ENCODE results near the gene NEMP2.
A peak's percentile ranks its signal among the peaks of the same experiment; 100 is the strongest.

The NEMP2 gene

GRCh38 chr2:190554357-190555006 is 20.0 kb upstream of the NEMP2 start:
- DNase-seq (ENCODE audit: low read depth in 2 of 2): no peak

GRCh38 chr2:190553254-190553653 is 18.7 kb upstream of the NEMP2 start:
- DNase-seq (ENCODE audit: low read depth in 2 of 2): no peak

DNA sequence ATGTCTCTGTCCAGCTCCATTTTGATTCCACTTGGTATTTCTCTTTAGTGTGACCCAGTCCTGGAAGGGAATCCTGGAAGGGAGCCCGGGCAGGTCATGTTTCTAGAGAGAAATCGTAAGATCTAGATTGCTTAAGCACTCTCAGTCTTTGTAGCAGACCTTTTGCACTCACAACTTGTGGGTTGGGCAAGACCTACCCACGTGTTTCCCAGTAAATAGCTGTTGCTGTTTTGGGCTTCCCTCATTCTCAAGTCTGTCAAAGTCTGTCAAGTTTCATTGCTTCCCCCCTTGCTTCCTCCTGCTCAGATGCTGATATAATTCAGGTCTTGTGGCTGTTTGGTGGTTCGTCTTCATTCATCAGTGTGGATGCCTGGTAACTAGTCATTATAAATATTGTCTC is 17.4 kb upstream of the NEMP2 start:
- no peak for DNase-seq (ENCODE audit: low read depth in 2 of 2)

DNA sequence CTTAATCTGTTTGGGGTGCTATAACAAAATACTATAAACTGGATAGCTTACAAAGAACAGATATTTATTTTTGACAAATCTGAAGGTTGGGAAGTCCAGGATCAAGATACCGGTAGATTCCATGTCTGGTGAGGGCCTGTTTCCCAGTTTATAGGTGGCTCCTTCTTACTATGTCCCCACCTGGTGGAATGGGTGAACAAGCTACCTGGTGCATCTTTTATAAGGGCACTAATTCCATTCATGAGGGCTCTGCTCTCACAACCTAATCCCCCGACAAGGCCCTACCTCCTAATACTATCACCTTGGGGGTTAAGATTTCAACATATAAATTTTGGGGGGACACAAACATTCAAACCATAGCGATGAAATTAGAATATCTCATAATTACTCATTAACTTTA is 15.6 kb upstream of the NEMP2 start:
- DNase-seq (ENCODE audit: low read depth in 2 of 2): no peak

DNA sequence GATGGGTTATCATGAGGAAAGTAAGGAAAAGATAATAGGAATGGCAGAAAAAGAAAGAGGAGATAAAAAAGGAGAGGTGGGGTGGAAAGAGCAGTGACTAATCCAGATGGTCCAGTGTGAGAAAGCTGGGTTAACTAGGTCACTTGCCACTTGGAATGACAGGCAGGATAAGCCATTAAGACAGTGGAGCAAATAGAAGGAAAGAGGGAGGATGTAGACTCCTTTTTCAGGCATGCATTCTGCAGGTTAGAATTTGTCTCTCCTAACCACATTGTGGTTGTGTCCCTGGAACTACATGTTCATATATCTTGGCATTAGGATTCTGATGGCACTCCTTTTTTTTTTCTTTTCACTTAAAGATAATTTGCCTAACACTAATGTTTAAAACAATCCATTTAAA is 13.4 kb upstream of the NEMP2 start:
- no peak for DNase-seq (ENCODE audit: low read depth in 2 of 2)

DNA sequence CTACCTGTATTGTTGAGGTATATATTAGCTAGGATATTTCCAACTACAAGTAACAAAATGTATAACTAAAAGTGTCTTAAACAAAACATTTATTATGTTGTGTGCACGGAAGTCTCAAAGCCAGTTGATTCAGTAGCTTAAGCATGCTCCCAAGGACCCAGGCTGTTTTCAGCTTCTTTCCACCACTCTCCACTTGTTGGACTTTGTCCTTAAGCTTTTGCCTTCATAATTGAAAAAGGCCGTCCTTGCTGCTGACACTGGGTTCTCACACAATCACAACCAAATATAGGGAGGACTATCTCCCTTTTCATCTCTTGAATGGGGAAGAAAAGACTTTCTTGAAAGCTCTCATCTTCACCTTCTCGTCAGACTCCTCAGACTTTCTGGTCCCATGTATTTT is 12.2 kb upstream of the NEMP2 start:
- DNase-seq (ENCODE audit: low read depth in 2 of 2): no peak

GRCh38 chr2:190545555-190546385 is 11.2 kb upstream of the NEMP2 start:
- DNase-seq (ENCODE audit: low read depth in 2 of 2): no peak

DNA sequence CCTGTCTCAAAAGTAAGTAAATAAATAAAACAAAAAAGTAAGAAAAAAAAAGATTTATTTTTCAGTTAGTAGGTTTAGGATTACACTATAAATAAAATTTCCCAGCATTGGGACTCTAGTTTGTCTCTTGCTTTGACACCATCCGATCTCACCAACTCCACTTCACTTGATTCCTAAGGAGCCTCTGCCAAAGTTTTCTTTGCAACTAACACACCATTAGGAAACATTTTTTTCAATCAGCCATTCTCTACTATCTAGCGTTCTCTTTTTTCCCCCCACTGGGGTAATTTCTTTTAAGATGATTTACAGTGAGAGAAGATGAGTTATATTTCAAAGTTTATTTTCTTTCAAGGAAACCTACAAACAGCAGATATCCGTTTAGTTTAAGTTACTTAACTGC is 10.6 kb upstream of the NEMP2 start:
- no peak for DNase-seq (ENCODE audit: low read depth in 2 of 2)

DNA sequence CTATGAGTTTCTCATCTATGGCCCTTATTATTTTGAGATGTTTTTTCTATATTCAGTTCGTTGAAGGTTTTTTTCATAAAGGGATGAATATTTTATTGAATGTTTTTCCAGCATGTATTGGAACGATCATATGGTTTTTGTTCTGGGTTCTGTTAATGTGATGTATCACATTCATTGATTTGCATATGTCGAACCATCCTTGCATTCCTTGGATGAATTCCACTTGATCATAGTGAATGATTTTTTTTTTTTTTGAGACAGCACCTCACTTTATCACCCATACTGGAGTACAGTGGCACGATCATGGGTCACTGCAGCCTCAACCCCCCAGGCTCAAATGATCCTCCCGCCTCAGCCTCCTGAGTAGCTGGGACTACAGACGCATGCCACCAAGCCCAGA is 5.5 kb upstream of the NEMP2 start:
- no peak for DNase-seq (ENCODE audit: low read depth in 2 of 2)

- no peak for DNase-seq (ENCODE audit: low read depth in 2 of 2)
Observed at GRCh38 chr2:190538201-190538600, 3.7 kb upstream of the NEMP2 start.

- DNase-seq (ENCODE audit: low read depth in 2 of 2): no peak
Observed at GRCh38 chr2:190537765-190538164, 3.2 kb upstream of the NEMP2 start.

- no peak for DNase-seq (ENCODE audit: low read depth in 2 of 2)
Observed at GRCh38 chr2:190535586-190535985, 1.1 kb upstream of the NEMP2 start.

DNA sequence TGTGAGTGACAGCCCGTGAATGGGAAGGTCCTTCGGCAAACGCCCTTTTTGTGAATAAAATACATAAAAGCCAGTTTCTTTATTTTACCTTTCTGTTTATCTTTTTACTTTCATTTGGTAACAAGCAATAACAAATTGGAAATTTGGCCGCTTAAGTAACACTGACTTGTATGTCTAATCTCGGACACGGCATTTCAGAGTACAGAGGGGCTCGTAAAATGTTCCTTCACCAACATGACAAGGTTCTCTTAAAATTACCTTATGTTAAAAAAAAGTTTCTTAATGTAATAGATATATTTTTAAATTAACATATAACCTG is 558 bp upstream of the NEMP2 start:
- no peak for DNase-seq (ENCODE audit: low read depth in 2 of 2)

- peak; percentile 23 to 29 for DNase-seq (ENCODE audit: low read depth in 2 of 2)
Observed at GRCh38 chr2:190533968-190534309, 583 bp downstream of the NEMP2 start.

- no peak for DNase-seq (ENCODE audit: low read depth in 2 of 2)
Observed at GRCh38 chr2:190533175-190533967, 1.2 kb downstream of the NEMP2 start.

GRCh38 chr2:190532581-190532980 is 1.9 kb downstream of the NEMP2 start:
- no peak for DNase-seq (ENCODE audit: low read depth in 2 of 2)

DNA sequence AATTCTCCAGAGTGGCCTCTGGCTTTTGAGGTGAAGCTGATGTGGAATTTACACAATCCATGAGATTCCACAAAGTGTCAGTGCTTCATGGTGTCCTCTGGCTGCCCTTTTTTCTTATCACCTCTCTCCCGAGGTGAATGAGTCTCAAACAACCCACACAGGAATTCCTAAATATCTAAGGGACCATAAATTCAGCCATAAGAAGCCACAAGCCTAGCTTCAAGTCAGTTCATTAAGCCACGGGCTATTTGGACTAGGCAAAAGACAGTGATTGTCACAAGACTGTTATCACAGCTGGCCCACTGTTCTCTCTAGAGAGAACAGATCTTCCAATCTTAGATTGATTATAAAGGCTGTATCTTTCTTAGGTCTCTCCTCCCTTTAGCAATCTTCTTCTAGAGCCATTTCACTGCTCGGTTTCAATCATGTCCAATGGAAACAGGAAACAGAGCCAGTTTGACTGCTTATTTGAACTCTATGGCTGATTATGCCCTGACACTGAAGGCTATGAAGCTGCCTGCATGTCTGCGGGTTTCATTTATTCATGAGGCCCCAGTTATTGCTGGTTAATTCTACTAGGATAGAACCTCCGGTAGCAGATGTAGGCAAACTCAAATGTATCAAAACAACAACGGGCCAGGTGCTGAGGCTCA is 4.1 kb downstream of the NEMP2 start:
- no peak for DNase-seq (ENCODE audit: low read depth in 2 of 2)

DNA sequence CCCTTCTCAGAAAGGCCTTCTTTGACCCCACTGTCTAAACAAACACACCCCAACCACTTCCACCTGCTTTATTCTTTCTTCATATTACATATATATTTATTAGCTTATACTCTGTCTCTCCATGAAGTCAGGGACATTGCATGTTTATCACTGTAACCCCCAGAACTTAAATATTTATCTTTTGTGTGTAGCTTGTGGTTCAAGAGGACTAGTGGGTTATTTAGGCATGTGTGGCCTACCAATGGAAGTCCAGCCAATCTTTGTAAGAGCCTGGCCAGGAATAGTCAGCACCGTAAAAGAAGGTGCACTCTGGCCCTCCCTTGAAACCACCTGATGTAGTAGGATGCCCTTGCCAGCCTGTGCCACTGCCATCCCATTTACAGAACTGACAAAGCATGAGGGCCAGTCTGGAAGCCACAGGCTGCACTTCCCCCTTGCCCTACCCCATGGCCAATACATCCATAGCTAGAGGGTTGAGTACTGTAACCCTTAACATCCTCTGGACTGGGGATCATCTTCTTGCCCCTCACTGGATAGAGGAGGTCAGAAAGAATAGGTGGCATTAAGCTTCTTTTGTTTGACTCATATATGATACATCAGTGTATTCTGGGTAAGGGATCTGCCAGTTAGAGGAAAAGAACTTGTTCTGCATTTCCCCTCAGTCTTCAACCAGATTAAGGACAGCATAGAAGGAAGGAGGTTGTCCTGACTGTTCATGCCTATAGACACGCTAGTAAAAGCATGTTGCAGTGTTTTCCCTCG is 4.9 kb downstream of the NEMP2 start:
- no peak for DNase-seq (ENCODE audit: low read depth in 2 of 2)

- DNase-seq (ENCODE audit: low read depth in 2 of 2): no peak
Observed at GRCh38 chr2:190528521-190529001, 6.0 kb downstream of the NEMP2 start.

- DNase-seq (ENCODE audit: low read depth in 2 of 2): no peak
Observed at GRCh38 chr2:190527918-190528317, 6.6 kb downstream of the NEMP2 start.

GRCh38 chr2:190527214-190527613 is 7.3 kb downstream of the NEMP2 start:
- DNase-seq (ENCODE audit: low read depth in 2 of 2): no peak
